ENCODE results near the gene CYTH2.

DNA sequence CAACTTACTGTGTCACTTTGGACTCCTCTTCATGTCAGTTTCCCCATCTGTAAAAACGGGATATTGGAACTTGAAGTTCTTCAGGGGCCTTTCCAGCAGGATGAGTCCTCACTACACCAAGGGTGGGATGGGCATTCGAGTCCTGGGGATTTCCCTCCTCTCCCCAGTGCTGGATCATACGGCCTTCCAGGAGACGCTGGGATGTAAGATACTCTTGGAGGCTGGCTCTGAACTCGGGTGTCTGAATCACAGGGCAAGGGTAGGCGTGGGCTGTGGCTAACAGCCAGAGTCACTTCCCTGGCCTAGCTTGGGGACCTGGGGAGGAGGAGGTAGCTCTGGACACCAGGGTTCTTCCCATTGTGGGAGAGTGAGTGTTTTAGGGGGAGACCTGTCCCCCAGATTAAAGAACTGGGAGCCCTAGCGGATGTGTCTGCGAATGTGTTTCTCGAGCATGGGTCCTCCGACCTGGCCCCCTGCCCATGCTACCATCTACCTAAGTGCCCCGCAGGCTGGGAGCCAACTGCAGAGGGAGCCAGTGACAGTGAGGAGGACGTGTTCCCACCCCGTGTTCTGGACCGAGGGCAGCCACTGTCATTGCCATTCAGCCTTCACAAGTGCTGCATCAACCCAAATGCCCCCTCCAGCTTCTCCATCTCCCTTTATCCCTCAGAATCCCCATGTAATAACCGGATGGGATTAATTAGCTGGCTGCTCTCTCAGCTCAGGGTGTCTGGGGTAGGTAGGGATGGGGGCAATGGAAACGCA is 2.4 kb upstream of the CYTH2 start:
- no peak for TF ChIP-seq GATA2 (IDR thresholded peaks at IDR 0.05; ENCODE audit: low read depth, low read length)
- TF ChIP-seq GATA3 (IDR thresholded peaks at IDR 0.05; ENCODE audit: low read depth, low read length) = no peak
